SKM-1 (cell line): ENCODE data around the gene SLC2A9.
"Not testable (repeated sequence)": the region's sequence is repeated elsewhere in the genome, so short reads cannot be mapped to it uniquely, and the experiment has no call there.

Experiments used
- DNase-seq: peaks from one replicate; lab custom pipeline; 2025; ENCODE audit not compliant: unreplicated experiment; lab: John Stamatoyannopoulos, UW

Gene SLC2A9

GRCh38 chr4:9999956-10000561, 21.2 kb downstream of the SLC2A9 start:
- DNase-seq: no peak

- DNase-seq: no peak
Measured at GRCh38 chr4:9997886-9998285, 23.4 kb downstream of the SLC2A9 start.

GRCh38 chr4:9996319-9997110, 24.8 kb downstream of the SLC2A9 start:
- DNase-seq: no peak

- DNase-seq: no peak
Measured at GRCh38 chr4:9994246-9994847, 26.9 kb downstream of the SLC2A9 start.

- no peak for DNase-seq
Measured at GRCh38 chr4:9989918-9990635, 31.2 kb downstream of the SLC2A9 start.

- DNase-seq: no peak
Measured at GRCh38 chr4:9988933-9989332, 32.4 kb downstream of the SLC2A9 start.

DNA sequence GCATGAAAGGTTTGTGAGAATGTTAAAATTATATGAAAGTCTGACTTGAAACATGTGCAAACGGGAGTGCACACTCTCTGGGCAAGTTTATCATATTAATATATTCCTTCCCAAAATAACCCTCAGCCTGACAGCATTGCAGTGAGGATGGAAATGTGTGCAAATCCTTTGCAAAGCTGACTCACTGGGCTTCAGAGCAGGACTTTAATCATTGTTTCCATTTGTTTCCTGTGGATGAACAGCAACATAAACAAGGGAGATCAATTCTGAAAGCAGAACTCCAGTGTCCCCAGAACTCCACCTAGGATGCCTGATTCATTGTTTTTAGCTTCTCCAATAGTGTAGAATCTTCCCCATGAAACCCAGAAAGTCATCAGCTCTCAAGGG, 32.9 kb downstream of the SLC2A9 start:
- no peak for DNase-seq

DNA sequence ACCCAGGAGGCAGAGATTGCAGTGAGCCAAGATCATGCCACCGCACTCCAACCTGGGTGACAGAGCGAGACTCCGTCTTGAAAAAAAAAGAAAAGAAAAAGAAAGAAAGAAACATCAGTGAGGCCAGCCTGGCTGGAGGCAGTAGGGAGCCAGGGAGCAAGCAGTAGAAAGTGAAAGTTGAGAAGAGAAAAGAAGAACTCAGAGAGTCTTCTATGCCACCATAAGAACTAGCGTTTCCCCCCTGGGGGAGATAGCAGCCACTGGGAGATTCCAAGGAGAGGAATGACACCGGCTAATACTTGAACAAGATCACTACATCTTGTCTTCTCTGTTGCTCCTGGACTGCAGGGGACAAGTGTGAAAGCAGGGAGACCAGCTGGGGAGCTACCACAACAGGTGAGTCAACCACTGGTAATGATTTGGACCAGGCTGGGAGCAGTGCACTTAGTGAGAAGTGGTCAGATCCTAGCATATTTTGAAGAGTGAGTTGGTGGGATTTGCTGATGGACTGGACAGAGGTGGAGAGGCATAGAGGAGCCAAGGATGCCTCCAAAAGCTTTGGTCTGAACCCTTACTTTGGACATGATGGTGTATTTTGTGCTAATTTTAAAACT, 33.4 kb downstream of the SLC2A9 start:
- no peak for DNase-seq

DNA sequence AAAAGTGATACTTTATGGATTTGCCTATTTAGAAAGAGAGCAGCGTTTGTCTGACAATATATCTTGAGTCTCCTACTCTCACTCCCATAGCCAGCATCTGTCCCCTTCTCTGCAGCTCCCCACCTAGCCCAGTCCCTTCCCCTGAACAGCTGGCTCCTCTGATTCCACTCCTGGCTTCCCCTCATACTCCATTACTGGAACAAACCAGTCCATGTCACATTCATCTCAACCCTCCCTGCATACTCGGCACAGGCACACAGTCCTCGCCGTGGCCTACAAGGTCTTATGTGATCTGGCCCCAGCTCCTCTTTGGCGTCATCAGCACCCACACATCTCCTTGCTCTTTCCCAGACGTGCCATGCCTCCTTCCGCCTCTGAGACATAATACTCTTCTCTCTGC, 36.7 kb downstream of the SLC2A9 start:
- no peak for DNase-seq

DNA sequence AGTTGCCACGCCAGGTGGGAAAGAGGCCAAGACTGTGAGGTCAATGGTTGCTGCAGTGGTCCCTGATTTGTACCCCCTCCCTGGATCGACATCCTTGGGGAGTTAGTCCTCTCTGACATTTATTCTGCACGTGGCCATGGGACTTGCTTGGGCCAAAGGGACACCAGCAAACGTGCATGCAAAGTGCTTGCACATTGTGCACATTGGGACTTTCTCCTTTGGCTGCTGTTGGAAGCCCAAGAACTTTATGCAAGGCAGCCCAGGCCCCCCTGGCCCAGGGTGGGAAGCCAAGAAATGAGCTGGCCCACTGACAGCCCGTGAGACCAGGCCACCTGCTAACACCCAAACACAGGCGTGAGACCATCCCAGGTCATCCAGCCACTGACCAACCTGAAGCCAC, 38.1 kb downstream of the SLC2A9 start:
- DNase-seq: no peak

DNA sequence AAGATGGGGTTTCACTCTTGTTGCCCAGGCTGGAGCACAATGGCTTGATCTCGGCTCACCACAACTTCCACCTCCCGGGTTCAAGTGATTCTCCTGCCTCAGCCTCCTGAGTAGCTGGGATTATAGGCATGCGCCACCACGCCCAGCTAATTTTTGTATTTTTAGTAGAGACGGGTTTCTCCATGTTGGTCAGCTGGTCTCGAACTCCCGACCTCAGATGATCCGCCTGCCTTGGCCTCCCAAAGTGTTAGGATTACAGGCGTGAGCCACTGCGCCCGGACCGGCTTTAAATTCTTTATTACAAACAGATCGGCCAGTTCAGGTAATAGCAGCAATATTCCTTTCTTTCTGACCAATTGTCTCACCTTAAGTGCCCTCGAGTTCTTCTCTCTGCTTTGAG, 39.4 kb downstream of the SLC2A9 start:
- not testable (repeated sequence) for DNase-seq

DNA sequence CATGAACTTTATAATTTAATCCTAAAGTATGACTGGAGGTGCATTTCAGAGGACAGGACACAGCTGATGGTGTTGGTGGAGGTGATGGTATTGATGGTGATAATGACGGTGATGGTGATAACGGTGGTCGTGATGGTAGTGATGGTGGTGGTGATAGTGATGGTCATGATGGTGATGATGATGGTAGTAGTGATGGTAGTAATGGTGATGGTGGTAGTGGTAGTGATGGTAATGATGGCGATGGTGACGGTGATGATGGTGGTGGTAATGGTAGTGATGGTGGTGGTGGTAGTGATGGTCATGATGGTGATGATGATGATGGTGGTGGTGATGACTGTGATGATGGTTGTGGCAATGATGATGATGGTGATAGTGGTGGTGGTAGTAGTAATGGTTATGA, 40.4 kb downstream of the SLC2A9 start:
- no peak for DNase-seq

DNA sequence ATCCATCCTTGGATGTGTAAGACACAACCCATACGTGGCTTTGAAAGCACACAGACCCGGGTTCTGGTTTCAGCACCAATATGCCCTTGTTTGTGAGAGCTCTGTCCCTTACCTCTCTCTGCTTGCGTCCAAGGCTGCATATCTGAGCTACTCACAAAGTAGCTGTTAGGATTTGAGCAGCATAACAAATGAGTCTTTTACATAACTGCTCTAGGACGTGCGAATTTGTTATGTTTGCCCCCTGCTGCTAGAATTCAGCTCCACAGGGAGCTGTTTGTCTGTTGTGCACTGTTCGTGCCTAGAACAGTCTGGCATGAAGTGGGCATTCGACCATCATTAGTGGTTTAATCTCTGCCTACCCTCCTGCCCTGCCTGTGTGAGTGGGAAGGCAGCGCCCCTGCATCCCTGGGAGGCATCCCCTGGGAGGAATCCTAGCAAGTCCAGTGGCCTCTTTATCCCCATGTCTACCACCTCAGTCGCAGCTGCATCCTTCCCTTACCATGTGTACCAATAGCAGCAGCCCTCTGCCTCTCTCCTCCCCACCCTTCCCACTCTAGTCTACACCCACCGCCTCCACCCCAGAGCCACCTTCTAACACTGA, 42.1 kb downstream of the SLC2A9 start:
- no peak for DNase-seq

GRCh38 chr4:9977518-9978031, 43.7 kb downstream of the SLC2A9 start:
- no peak for DNase-seq

- DNase-seq: no peak
Measured at GRCh38 chr4:9976781-9977180, 44.5 kb downstream of the SLC2A9 start.

- no peak for DNase-seq
Measured at GRCh38 chr4:9976293-9976692, 45.0 kb downstream of the SLC2A9 start.

- no peak for DNase-seq
Measured at GRCh38 chr4:9971711-9972110, 49.6 kb downstream of the SLC2A9 start.

DNA sequence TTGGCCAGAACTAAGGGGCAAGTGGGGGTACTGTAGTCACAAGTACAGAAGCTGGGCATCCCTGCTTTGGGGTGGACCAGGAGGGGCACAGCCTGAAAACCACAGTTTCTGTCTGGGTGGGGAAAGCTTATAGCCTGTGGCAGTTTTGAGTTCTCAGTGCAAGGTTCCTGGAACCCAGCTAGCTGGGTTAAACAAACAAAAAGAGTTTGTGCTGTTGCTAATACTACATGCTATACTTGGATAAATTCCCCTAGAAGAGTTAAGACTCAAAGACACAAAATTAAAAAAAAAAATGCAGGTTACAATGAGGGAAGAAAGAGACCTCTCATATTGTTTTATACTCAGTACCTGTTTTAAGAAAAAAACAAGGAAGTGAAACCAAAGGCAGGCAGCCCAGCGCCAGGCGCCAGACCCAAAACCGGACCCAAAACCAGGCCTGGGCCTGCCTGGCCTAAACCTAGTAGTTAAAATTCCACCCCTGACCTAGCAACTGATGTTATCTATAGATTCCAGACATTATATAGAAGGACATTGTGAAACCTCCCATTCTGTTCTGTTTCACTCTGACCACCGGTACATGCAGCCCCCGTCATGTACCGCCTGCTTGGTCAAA, 50.8 kb downstream of the SLC2A9 start:
- DNase-seq: no peak

- DNase-seq: no peak
Measured at GRCh38 chr4:9969526-9970398, 51.5 kb downstream of the SLC2A9 start.
